Stimulated activated CD4-positive, alpha-beta T cell treated with anti-CD3 and anti-CD28 coated beads, TNF-alpha, amount 100 ng/mL, for 24 hours (primary cell): Measurements from ENCODE around the gene LLGL2.

ENCODE experiments used
- DNase-seq, 3 experiments: peaks; one replicate each; pipeline ENCODE4 v3.0.0-alpha.2; 2020; ENCODE audit warnings: low read depth in 3 of 3

The LLGL2 gene

DNA sequence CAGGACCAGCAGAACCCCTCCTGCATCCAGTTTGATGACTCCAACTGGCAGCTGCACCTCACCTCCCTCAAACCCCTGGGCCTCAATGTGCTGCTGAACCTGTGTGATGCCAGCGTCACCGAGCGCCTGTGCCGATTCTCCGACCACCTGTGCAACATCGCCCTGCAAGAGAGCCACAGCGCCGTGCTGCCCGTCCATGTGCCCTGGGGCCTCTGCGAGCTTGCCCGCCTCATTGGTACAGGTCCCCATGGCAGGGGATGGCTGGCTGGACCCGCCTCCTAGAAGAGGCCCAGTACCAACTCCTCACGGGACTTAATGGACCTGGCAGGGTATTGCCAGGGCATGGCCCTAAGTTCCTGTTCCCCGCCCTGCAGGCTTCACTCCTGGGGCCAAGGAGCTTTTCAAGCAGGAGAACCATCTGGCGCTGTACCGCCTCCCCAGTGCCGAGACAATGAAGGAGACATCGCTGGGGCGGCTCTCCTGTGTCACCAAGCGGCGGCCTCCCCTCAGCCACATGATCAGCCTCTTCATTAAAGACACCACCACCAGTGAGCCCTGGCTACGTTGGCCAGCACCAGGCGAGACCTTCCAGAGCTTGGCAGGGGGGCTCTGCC, 32.8 kb upstream of the LLGL2 start:
- DNase-seq = no peak

DNA sequence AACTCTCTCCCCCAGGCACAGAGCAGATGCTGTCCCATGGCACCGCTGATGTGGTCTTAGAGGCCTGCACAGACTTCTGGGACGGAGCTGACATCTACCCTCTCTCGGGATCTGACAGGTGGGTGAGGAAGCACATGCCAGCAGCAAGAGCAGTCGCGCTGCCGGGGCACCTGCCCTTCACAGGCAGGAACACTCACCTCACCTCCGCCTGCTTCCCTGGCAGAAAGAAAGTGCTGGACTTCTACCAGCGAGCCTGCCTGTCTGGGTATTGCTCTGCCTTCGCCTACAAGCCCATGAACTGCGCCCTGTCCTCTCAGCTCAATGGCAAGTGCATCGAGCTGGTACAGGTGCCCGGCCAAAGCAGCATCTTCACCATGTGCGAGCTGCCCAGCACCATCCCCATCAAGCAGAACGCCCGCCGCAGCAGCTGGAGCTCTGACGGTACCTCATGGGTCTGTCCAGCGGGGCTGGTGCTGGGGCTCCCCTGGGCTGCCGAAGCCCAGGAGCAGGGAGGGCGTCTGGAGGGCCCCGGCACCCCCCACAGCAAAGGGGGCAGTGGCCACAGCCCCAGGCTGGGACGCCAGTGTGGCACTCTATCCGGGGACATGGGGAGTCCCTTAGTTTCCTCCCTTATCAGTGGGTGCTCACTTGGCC, 31.9 kb upstream of the LLGL2 start:
- DNase-seq = no peak

DNA sequence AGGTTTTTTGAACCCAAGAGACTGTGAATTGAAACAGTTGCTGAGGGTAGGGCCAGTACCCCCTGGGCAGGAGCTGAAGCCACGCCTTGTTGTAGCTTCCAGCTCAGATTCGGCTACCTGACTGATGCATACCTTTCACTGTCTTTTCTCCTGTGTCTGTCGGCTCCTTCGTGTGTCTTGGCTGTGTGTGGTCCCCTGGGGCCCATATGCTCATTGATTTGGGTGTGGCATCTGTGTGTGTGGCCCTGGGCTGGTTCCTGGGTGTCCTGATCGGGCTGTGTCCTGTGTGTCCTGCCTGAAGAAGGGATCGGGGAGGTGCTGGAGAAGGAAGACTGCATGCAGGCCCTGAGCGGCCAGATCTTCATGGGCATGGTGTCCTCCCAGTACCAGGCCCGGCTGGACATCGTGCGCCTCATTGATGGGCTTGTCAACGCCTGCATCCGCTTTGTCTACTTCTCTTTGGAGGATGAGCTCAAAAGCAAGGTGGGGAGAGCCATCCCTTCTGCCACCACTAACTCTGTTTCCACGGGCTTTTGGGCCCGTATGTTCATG, 31.1 kb upstream of the LLGL2 start:
- no peak for DNase-seq

DNA sequence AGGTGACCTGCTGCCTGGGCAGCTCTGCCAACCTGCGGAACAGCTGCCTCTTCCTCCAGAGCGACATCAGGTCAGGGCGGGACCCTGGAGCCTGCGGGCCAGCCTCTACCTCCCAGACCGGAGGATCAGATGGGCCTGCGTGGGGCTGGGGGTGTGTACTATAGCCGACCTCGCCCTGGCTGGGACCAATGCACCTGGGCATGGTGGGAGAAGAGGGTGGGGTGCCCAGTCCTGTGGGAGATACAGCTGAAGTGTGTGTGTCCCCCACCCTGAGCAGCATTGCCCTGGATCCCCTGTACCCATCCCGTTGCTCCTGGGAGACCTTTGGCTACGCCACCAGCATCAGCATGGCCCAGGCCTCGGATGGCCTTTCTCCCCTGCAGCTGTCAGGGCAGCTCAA, 29.5 kb upstream of the LLGL2 start:
- DNase-seq = no peak

DNA sequence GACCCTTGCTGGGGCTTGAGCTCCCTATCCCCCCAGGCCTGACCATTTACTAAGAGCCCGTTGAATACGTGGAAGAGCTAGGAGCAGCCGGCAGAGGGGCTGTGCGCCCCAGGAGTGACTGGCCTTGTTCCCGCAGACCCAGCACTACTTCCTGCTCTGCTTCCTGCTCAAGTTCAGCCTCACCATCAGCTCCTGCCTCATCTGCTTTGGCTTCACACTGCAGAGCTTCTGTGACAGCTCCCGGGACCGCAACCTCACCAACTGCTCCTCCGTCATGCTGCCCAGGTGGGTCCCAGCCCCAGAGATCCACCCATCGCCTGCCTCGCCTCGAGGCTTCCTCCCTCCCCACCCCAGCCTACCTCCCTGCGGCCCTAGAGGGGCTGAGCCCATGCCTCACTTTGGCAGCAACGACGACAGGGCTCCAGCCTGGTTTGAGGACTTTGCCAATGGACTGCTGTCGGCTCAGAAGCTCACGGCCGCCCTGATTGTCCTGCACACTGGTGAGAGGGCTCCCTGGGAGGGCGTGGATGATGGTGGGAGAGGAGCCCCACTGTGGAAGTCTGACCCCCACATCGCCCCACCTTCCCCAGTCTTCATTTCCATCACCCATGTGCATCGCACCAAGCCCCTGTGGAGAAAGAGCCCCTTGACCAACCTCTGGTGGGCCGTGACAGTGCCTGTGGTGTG, 27.3 kb upstream of the LLGL2 start:
- DNase-seq = no peak

DNA sequence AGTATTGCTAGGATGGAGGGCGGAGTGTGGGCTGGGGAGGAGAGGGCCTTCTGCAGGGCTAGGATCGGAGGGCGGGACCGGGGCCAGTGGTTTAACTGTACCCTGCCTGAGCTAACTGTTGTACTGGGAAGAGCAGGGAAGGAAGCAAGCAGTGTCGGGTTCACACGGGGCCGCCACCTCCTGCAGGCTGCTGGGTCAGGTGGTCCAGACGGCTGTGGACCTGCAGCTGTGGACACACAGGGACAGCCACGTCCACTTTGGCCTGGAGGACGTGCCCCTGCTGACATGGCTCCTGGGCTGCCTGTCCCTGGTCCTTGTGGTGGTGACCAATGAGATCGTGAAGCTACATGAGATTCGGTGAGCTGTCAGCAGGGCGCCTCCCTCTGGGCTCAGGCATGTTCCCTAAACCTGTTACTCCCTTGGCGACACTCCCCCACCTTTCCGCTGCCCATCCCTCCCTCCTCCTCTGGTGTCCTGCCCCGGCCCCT, 26.7 kb upstream of the LLGL2 start:
- DNase-seq = no peak

DNA sequence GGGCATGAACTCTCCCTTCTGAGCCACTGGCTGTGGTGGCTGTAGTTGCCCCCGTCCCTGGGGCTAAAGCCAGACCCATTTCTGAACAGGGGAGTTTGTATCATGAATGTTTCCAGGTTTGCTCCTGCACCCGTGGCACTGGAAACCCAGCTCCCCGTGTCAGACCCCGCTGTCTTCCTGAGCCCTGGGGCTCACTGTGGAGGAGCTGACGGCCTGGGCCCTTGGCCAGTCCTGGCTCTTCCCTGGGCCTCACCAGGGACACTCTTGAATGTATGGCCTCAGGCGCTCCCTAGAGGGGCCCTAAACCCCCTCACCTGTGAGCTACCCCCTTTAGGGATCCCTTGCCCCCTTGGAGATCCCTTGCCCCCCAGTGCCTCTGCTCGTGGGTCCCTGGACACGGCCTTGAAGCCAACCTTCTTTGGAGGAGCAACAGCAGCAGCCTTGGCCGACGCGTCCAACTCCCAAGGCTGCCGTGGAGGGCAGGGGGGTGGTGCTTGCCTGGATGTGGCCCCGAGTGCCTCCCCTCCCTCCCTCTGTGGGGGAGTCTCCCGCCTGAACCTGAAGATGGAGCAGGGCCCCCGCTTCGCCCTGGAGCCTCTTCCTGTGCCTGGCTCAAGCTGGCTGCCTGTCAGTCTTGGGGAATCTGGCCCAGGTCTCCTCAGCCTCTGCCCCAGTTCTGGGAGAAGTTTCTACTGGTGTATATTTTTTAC, 26.0 kb upstream of the LLGL2 start:
- DNase-seq = no peak

DNA sequence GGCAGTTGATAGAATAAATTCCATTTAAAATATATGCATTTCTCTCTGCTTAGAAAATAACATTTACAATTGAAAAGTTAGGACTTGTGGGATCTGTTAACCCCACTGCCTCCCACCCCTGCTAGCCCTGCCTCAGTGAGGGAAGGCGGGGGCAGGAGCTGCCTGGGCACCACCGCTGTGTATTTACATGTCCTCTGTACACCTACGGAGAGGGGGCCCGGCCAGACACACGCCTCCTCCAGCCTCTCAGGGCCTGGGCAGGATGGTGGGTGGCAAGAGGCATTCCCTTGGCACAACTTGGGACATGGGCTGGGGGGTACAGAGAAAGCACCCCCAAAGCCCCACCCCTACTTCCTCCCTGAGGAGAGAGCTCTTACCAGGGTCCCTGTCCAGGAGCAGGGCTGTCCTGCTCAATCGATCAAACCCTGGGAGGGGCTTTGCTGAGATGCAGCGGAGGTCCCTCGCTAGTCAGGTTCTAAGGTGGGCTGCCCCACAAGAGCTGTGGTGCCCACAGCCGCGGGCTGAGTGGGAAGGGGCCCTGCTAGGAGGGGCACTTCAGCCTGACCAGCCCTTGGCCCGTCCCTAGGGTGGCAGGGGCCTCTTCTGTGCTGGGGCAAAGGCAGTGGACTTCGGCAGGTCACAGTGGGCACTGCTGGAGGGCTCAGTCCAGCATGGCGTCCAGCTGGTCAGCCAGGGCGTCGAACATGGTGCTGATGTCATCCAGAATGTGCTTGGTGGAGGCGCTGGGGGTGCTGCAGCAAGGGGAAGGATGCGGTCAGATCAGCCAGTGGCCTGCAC, 24.9 kb upstream of the LLGL2 start:
- DNase-seq = no peak

DNA sequence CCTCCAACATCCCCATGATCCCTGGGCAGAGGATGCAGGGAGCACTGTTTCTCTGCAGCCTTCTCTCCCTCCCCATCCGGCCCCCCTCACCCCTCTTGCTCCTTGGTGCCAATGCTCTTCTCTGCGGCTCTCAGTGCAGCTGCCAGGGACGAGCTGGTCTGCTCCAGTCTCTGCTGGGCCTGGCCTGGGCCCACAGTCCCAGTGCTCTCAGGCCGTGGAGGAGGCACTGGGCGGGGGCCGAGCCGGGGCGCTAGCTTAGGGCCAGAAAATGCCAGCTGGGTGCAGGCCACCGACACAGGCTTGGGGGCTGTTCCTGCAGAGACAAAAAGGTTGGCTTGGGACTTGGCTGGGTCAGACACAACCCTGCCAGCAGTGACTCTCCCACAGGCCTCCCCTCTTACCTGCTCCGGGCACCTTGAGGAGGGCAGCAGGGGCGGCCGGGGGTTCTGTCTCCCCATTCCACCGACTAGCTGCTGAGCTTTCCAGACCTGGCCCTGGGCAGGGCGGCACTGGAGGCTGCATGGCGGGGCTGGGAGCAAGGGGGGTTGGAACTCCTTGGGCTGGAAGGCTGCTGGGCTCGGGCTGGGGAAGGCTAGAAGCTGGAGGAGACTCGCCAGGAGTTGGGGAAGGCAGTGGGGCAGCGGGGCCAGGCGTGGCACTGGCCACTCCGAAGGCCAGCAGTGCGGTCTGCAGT, 24.0 kb upstream of the LLGL2 start:
- no peak for DNase-seq

DNA sequence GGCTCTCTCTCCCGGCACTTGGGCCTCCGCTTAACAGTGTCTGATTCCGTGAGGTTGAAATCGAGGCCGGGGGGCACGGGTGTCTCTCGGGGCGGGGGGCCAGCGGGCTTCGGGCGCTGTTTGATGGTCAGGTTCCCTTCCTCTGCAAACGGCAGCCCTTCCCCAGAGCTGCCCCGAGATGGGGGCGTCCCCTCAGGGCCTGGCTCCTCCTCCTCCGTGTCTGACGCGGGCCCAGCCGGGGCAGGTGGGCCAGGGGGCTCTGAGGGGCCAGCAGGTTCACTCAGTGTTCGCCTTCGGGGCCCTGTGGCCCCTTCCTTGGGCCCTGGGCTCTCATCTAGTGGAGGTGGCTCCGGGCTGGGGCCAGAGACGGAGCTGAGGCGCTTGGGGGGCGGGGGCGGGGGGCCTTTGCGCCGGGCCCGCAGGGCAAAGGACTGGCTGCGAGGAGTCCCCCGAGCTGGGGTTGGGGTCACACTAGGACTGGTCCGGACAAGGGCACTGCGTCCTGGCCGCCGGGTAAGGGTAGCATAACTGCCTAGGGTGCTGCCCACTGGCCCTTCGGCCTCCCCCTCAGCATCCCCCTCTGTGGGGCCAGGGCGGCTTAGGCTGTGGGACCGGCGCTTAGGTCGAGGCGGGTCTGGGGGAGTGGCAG, 23.3 kb upstream of the LLGL2 start:
- no peak for DNase-seq

DNA sequence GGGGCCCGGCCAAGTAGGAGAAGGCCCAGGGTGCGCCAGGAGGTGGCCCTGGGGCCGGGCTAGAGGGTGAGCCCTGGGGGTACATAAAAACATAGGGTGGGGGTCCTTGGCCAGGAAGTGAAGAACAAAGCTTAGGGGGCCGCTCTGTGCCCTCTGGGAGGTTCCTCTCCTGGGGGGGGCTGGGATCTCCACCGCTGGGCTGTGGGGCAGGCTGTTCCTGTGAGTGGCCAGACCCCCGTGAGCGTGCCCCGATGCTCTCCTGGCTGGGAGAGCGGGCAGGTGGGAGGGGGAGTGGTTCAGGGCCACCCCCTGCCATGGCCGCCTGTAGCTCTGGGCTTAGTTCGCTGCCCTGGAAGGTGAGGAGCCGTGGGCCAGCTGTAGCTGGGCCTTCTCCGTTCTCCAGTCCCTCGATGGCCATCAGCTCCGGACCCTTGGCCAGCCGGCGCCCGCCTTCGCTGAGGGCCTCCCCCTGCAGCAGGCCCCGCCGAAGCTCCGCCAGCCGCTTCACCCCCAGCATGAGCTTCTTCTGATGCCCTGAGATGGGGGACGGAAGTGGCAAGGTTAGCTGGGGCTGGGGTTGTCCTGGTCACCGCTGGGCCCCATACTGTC, 22.7 kb upstream of the LLGL2 start:
- DNase-seq = no peak

DNA sequence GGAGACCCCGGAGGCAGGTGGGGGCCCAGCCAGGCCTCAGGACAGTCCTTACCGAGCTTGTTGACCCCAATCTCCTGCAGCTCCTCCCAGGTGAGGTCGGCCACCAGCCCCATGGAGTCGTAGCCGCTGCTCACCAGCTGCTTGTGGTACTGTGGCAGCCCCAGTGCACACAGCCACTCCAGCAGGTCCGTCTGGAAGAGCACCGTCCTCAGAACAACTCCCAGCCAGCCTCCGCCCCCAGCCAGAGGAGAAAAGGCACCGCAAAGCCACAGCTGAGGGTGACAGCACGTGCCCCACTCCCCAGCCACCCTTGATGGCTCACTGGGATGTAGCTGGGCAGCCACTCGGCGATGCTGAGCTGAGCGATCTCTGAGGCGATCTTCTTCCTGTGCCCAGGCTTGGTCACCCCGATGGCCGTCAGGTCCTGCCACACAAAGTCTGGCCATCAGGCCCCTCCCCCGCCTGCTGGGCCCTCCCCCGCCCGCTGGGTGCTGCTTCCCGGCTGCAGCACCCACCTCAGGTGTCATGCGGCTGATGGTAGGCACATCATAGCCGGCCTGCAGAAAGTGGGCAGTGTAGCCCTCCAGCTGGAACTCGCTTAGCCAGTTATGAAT, 22.1 kb upstream of the LLGL2 start:
- no peak for DNase-seq

DNA sequence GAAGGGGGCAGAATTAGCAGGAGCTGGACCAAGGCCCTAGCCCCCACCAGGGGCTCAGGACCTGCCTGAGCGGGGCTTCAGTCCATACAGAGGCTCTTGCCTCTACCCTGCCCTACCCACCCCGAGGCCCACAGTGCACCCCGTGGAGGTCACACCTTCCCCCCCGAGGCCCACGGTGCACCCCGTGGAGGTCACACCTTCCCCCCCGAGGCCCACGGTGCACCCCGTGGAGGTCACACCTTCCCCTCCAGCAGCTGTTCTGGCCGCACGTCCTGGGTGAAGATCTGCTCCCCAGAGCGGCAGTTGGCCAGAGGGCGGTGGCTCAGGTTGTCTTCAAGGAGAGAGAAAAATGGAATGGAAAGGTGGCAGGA, 21.5 kb upstream of the LLGL2 start:
- DNase-seq = no peak

DNA sequence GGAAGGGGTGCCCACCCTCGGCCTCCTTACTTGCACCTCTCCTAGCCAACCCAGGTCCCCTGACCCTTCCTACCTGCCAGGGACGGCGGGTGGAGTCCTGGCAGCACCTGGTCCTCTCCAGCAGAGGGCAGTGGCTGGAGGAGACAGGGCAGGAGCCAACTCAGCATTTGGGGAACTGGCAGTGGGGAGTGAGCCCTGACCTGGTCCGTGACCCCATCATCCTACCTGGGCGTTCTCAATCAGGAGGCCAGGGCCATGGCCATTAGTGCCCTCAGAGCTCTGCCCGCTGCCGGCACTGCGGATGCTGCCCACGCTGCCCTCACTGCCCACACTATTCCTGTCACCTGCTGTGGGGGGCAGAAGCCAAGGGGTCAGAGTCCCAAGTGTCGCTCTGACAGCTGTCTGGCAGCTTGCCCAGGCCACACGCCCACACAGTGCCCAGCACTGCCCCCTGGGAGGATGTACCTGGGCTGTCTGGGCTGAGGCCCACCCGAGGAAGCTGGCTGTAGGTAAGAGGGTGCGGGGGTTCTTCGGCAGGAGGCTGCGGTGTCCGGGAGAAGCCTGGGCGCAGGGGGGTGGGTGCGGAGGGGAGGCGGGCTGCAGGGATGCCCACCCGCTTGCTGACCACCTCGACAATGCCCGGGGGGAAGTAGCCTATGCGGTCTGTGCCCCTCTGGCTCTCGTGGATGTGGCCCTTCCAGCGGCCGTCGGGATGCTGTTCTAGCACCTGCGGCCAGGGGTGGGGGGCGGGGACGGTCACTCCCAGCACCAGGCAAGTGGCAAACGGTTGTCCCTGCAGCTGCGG, 20.9 kb upstream of the LLGL2 start:
- DNase-seq = peak in 1 of 3 experiments; percentile 19

DNA sequence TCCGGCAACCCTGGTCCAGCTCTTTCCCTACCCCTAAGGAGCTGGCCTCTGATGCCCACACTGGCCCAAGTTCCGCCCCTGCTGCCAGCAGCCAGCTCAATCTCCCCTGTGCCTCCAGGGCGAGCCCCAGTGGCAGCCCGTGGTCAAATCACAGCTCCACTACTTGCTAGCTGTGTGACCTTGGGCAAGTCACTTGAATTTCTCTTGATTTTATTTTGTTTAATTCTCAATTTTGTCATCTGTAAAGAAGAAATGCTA, 20.4 kb upstream of the LLGL2 start:
- DNase-seq = no peak

DNA sequence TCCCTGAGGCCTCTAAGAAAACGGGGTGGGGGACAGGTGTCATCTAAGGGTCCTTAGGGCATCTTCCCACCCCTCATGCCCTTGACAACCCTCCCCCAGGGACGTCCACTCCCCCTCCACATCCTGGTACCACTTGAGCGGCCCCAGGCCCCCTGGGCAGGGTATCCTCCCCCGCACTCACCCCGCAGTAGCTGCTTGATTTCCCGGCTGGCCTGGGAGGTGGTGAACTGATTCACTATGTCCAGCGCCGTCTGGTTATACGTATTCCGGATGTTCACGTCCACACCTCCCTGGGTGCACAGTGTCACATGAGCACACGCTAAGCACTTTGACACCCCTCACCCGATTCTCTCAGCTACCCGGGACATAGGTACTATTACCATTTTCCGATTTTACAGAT, 19.9 kb upstream of the LLGL2 start:
- no peak for DNase-seq

DNA sequence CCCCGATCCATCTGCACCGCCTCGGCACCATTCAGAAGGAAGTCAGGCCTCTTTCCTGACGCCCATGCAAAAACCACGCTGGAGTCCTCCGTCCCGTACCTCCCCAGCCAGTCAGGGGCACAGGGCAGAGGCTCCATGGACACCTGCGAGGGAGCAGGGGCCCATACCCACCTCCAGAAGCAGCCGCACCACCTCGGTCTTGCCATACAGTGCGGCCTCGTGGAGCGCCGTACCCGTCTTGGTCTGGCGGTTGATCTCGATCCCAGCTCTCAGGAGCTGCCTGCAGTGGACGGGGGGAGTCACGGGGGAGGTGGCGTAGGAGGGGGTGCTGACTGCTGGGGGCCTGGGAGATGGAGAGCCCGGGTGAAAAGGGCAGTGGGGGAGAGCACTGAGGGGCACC, 19.4 kb upstream of the LLGL2 start:
- no peak for DNase-seq

DNA sequence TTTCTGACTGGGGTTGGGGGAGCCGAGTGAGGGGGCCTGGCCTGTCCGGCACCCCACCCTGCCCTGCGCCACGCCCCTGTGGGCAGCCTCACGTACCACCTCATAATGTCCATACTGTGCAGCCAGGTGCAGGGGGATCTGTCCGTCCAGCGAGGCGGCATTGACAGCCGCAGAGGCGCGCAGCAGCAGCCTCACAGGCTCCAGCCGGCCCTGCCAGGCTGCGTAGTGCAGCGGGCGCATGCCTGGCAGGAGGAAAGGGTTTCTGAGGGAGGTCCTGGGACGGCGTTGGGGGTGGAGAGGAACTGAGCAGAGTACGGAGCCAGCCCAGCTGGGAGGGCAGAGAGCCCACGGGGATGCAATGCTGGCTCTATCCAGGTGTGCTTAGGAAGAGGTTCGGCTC, 18.6 kb upstream of the LLGL2 start:
- no peak for DNase-seq
